ENCODE data around the gene TMEM232.

The TMEM232 gene

DNA sequence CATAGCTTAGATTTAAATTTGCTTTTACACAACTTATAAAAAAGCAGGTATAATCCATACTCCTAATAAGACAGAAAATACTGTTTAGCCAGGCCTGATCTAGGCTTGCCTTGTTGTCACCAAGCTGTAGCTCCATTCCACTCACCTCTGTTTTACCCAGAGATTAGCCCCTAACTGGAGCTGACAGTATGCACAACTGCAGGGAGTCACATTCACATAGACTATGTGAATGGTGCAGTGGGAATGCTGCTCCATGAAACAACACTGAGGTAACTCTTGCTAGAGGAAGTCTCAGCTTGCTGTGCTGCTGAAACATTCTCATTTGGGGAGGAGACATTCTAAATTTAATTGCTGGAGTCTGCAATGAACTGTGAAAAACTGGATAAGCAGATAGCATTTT is 209.1 kb downstream of the TMEM232 start:
- no peak for DNase-seq (ENCODE audit: low read depth)

- DNase-seq (ENCODE audit: low read depth): no peak
These were observed 212.4 kb downstream of the TMEM232 start for GRCh38 chr5:110514030-110514429.

- no peak for DNase-seq (ENCODE audit: low read depth)
These were observed 214.2 kb downstream of the TMEM232 start for GRCh38 chr5:110512266-110512665.

GRCh38 chr5:110510146-110510545 is 216.3 kb downstream of the TMEM232 start:
- DNase-seq (ENCODE audit: low read depth): no peak

GRCh38 chr5:110507972-110508371 is 218.5 kb downstream of the TMEM232 start:
- DNase-seq (ENCODE audit: low read depth): no peak

- no peak for DNase-seq (ENCODE audit: low read depth)
These were observed 220.1 kb downstream of the TMEM232 start for GRCh38 chr5:110506378-110506777.

GRCh38 chr5:110496276-110496675 is 230.2 kb downstream of the TMEM232 start:
- no peak for DNase-seq (ENCODE audit: low read depth)

DNA sequence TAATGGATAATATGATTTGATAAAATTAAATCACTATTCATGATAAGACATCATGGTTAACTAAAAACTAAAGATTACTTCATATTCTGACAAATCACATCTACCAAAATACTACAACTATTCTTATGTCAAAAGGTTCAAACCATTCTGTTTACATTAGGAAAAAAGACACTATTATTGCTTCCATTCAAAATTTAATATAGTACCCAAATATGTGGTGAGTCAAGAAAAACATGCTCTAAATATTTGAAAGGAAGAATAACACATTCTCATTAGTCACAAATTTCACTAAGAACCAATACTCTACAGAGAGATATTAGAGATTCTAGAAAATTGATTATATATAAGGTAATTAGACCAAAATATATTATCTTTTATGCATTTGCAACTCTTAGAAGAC is 234.0 kb downstream of the TMEM232 start:
- DNase-seq (ENCODE audit: low read depth): no peak

DNA sequence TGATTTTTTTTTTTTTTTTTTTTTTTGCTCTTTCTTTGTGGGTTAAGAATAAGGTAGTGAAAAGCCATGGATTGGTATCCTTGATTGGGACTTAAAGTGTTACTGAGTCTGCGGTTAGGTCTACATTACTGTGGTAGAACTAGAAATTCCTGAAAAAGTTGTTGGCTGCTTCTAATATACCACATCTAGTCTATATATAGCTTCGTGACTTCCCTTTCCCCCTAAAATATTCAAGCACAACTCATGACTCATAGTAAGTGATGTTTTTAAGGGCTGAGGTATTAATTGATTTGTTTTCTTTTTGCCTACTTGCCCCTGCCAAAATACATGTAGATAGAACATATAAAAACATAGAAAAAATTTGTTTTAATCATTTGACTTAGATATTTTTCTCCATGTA is 247.6 kb downstream of the TMEM232 start:
- no peak for DNase-seq (ENCODE audit: low read depth)

DNA sequence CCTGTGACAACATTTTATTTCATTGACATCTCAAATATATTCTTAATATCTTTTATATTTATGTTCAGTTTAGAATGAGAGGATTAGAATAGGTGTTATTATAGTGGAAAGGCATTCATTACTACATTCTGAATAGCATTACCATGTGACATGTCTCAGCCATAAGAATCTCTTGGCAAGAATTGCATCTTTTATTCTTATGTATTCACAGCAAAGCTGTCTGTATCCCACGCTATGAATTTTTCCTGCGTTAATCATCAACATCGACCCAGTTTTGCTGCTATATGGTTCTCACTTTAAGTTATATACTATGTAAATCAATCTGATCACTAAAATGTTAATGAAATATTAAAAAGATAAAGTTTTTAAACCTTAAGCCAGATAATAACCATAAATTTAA is 248.6 kb downstream of the TMEM232 start:
- DNase-seq (ENCODE audit: low read depth): no peak

- no peak for DNase-seq (ENCODE audit: low read depth)
These were observed 250.3 kb downstream of the TMEM232 start for GRCh38 chr5:110476164-110476563.

DNA sequence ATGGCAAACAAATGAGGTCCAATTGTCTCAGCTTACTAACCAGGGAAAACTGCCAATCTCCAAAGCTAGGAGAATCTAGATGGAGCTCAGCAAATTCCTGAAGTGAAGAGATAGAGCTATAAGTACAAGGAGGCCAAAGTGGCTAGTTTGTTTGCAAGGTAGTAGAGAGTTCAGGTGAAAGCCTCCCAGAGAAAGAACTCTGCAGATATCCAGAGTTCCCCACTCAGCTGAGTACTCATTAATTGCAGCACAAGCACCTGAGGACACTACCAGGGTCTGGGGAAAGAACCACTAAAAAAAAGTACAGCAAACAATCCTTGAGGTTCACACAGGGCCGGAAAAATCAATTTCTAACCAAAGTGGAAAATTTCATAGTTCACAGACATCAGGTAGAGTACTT is 250.9 kb downstream of the TMEM232 start:
- DNase-seq (ENCODE audit: low read depth): no peak

- DNase-seq (ENCODE audit: low read depth): no peak
These were observed 257.0 kb downstream of the TMEM232 start for GRCh38 chr5:110469486-110469885.

DNA sequence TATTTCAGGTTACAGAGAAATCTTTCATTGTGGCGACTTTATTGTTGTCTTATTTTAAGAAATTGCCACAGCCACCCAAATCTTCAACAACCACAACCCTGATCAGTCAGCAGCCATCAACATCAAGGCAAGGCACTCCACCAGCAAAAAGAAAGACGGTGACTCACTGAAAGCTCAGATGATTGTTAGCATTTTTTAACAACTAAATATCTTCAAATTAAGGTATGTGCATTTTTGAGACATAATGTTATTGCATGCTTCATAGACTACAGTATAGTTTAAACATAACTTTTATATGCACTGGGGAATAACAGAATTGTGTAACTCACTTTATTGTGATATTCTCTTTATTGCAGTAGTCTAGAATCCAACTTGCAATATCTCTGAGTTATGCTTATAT is 263.4 kb downstream of the TMEM232 start:
- no peak for DNase-seq (ENCODE audit: low read depth)

- DNase-seq (ENCODE audit: low read depth): no peak
These were observed 265.6 kb downstream of the TMEM232 start for GRCh38 chr5:110460837-110461236.

DNA sequence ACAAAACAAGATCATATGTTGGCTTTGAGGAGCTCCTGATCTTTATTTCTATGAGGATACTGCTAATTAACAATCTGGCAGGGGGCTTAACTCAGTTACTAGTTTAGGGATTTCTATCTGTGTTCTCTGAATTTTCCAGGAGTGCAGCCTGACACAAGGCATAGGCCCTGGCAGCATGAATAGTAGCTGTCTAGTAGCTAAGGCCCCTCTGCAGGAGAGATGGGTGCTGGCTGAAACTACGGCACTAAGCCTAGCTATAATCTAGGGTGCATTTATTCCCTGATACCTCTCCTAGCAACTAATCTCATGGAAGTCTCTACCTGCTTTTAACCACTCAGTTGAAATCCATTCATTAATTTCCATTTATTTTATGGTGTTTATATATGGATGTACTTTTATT is 268.2 kb downstream of the TMEM232 start:
- DNase-seq (ENCODE audit: low read depth): no peak

DNA sequence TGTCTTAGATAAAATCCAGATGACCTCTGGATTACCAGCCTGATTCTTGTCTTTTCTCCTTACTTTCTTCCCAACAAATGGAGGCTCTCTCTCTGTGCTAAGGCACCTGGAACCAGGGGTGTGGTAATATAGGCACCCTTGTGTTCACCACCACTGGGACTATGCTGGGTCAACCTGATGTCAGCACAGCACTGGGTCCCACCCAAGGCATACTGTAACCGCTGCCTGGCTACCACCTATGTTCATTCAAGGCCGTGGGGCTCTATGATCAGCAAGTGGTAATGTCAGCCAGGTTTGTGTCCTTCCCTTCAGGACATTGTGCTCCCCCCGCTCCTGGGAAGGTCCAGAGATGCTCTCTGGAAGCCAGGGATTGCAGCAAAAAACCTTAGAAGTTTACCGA is 283.6 kb downstream of the TMEM232 start:
- no peak for DNase-seq (ENCODE audit: low read depth)

GRCh38 chr5:110441035-110441434 is 285.4 kb downstream of the TMEM232 start:
- DNase-seq (ENCODE audit: low read depth): no peak

GRCh38 chr5:110440058-110440457 is 286.4 kb downstream of the TMEM232 start:
- DNase-seq (ENCODE audit: low read depth): no peak

- DNase-seq (ENCODE audit: low read depth): no peak
These were observed 287.2 kb downstream of the TMEM232 start for GRCh38 chr5:110439296-110439695.

DNA sequence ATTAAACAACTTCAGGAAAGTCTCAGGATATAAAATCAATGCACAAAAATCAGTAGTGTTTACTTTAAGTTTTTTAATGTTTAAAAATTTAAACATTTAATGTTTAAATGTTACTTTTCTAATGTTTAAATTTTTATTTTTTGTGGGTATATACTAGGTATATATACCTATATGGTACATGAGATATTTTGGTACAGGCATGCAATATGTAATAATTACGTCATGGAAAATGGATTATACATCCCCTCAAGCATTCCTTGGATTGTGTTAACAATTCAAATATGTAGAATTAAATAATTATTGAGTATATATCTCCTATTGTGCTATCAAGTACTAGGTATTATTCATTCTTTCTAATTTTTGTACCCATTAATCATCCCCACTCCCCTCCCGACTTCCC is 291.3 kb downstream of the TMEM232 start:
- no peak for DNase-seq (ENCODE audit: low read depth)

GRCh38 chr5:110431603-110432002 is 294.9 kb downstream of the TMEM232 start:
- DNase-seq (ENCODE audit: low read depth): no peak

DNA sequence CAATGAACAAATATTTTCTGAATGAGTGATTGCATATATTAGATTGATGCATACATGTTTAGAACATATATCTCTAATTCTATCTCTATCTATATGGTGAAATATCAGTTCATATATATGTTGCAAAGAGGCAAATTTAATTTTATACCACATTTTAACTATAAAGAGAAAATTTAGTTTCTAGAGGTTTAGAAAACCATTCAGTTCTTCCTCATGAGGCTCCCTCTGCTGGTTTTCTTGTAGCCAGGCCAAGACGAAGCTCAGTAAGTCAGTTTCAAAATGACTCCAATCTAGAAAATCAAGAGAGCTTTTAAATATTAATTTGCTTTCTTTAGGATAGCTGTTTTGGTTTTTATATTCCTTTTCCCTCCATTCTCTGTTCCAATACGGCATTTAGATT is 312.1 kb downstream of the TMEM232 start:
- DNase-seq (ENCODE audit: low read depth): no peak

DNA sequence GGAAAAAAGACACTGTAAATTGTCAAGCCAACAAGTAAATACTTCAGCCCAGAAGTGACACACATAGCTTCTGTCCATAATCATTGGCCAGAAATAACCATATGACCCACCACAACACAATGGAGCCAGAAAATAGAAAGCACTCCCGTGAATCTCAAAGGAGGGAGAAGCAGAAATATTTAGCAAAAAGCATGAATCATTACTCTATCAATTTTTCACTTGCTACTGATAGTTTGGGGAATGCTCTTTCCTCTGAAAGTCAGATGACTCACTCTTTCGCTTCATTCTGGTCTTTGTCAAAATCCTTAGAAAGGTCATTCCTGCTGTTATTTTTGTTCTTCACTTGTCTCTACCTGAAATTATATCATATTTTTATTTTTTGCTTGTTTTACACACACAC is 312.6 kb downstream of the TMEM232 start:
- DNase-seq (ENCODE audit: low read depth): no peak

GRCh38 chr5:110409571-110409970 is 316.9 kb downstream of the TMEM232 start:
- no peak for DNase-seq (ENCODE audit: low read depth)

All from stimulated activated CD8-positive, alpha-beta memory T cell treated with anti-CD3 and anti-CD28 coated beads, Interleukin-15, amount 100 ng/mL, for 1 hour (primary cell).